ENCODE measurements around the gene IQSEC1.

Gene IQSEC1

GRCh38 chr3:13073326-13074005 is at the start of gene IQSEC1:
Gene IQSEC1, minus strand, starts transcription at chr3:13073429. Its CDS starts 415 bp downstream, at chr3:13073014.
- no peak for FAIRE-seq

GRCh38 chr3:13122081-13123012 is 49.1 kb upstream of the IQSEC1 start:
- no peak for FAIRE-seq

DNA sequence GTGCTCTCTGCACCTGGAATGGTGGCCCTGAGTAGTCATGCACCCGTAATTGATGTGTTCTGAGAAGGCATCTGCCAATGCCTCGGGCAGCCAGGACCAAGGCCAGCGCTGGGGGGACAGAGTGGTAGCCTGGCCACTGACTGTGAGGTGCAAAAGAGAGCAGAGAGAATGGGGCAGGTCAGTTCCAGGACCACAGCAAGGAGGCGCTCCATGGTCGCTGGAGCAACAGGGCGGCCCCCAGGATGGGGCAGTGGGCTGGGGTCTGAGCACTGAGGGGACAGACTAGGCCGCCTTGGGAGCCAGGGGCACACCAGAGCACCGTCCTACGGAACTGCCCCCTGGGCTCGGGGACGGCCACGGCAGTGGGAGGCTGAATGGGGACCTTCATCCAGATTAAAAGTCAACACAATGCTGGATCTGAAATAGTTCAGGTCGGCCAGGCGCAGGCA is 48.3 kb upstream of the IQSEC1 start:
- FAIRE-seq, result no peak

- FAIRE-seq, result no peak
Measured at GRCh38 chr3:13120928-13121552, 47.8 kb upstream of the IQSEC1 start.

DNA sequence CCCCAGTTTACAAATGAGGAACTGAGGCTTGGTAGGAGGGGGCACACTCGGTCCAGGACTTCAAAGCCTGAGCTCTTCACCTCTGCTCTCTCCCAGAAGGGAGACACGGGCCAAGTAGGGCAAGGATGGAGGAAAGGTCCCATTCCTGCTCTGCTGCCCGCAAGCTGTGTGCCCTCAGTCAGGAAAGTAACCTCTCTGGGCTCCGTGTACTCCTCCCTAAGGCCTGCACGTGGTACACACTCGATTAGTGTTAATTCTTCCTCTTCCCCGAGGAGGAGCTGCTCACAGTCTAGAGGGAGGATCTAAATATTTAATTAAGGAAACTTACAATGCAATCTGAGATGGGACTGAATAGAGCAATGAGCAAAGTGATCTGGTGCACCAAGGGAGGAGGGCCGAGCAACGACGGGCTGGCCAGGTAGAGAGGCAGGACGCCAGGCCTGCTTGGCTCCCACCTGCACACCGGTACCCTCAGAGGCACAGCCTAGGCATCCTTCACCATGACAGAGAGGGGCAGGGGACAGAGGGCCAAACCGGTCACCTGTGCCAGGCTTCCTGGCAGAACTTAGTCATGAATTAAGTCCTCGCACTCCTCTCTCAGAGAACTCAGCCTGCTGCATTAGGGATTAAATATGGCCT is 47.2 kb upstream of the IQSEC1 start:
- FAIRE-seq, result no peak

DNA sequence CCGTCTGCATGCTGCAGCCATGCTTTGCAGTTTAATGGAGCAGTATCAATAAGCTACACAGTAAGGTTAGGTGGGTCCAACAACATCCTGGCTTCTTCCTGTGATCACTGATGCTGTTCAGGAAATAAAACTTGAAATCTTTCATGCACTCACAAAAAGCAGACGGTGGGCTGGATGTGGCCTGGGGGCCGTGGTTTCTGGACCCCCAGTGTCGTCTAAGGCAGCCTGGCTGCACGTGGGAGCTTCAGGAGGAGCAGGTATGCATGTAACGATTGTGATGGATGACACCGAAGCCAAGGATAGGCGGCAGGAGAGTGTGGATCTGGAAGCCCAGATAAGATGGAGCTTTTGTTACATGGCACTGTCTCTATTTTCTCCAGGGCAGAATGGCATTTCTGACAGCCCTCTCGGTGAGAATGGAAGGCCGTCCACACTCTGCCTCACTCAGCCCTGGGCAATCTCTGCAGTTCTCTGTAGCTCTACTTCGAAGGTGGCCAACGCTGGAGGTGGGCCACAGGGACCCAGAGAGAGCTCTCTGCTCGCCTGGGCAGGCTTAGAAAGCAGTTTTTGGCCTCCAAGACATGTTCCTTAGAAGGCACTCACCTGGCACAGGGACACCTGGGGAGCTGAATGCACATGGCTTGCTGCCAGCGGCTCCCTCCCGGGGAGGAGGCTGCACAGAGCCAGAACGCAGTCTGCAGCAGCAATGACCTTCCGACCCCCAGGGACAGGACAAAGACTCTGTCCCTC is 46.4 kb upstream of the IQSEC1 start:
- FAIRE-seq, result no peak

DNA sequence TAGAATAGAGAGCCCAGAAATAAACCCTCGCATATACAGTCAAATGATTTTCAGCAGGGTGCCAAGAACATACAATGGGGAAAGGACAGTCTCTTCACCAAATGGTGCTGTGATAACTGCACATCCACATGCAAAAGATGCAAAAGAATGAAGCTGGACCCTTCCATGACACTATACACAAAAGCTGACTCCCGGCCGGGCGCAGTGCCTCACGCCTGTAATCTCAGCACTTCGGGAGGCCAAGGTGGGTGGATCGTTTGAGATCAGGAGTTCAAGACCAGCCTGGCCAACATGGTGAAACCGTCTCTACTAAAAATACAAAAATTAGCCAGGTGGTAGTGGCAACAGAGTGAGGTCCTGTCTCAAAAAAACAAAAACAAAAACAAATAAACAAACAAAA is 43.2 kb upstream of the IQSEC1 start:
- FAIRE-seq, result no peak

DNA sequence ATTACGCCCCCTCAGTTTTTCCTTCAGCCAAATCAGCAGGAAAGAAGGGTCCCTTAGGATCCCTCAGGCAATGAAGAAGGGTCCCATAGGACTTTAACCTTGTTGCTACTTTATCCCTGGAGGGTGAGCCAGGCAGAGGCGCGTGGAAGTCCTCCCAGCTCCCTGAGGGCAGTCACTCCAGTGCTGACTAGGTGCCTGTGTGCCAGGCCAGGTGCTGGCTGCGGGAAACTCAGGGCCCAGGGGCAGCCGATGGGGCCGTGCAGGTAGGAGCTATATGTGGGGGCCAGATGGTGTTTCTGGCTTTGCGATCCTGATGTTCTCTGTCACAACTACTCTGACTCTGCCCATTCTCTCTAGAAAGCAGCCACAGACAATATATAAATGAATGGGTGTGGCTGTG is 42.8 kb upstream of the IQSEC1 start:
- no peak for FAIRE-seq

- FAIRE-seq, result no peak
Measured at GRCh38 chr3:13115576-13115910, 42.3 kb upstream of the IQSEC1 start.

GRCh38 chr3:13114811-13115575 is 41.8 kb upstream of the IQSEC1 start:
- FAIRE-seq, result no peak

- no peak for FAIRE-seq
Measured at GRCh38 chr3:13113346-13114330, 40.4 kb upstream of the IQSEC1 start.

DNA sequence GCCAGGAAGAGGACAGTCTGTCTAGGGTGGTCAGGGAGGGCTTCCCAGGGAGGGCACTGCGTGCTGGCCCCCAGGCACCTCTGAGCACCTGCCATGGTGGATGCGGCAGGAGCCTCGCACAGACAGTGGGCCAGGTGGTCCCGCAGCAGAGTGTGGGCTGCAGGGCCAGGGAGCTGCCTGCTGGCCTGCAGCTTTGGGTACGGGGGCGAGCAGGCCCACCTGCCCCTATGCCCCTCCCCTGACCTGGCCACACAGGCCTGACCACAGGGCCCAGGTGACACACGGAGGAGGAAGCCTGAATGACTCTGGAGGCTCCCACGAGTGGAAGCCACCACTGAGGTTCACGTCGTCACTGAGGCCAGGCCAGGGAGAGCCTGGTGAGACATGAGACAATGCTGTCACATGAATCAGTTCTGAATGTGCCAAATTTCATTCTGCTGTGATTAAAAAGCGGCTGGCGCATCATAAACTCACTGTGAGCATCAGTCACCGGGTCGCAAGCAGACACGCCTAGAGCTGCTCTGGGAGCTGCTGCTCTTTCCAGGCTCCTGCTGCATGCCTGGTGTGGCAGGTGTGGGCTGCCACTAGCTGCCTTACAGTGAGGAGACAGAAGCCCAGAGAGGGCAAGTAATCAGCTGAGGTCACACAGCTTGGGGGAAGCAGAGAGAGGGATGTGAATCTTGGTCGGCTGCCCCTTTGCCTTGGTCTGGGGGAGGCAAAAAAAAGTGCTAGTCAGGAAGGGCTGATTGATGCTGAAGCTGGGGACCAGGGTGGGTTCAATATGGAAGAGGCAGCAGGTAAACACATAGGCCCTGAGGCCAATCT is 39.5 kb upstream of the IQSEC1 start:
- FAIRE-seq, result no peak

DNA sequence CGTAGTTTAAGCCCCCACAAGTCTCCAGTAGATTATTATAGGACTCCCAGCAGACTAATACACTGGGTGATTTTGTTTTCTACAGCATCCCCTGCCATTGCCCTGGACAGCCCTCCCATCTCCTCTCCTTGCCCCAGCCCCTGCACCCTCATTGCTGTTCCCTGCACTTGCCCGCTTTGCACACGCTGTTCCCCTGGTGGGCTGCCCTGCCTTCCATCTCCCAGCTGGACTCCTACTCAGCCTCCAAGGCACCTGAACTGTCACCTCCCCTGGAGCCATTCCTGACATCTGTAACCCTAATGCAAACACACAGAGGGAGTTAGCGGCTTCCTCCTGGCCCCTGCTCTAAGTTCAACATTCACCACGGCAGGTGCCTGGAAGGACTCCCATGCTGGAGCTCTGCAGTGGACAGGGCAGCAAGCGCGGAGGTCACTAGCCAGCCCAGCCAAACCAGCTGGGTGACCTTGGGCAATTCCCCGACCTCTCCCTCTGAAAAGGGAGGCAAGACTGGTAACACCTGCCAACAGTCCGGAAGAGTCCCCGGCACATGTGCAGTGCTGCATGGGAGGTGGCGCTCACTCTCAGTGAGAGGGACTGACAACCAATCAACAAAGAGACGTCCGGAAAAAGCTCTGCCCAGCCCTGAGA is 38.8 kb upstream of the IQSEC1 start:
- no peak for FAIRE-seq

DNA sequence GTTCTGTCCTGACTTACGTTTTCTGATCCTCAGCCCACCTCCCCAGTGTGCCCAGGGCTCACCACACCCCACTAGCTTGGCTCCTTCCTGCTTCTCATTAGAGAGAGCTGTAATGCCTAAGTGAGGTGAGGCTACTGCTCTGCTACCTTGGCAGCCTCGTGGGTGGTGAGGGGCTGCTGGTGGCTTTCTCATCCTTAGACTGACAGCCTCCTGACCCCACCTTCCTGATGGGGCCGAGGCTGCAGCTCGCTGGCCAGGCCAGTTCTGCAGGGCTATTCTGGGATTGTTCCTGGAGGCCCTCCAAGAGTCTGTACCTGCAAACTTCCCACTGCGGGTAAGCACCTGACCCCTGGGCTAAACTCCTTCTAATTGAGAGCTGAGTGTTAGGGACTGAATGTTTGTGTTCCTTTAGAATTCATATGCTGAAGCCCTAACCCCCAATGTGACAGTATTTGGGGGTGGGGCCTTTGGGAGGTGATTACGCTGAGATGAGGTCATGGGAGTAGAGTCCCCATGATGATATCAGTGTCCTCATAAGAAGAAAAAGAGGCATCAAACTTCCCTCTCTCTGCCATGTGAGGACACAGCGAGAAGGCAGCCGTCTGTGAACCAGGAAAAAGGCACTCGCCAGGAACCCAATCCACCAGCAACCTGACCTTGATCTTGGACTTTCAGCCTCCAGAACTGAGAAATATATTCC is 38.1 kb upstream of the IQSEC1 start:
- FAIRE-seq, result no peak

- FAIRE-seq, result no peak
Measured at GRCh38 chr3:13110678-13111116, 37.5 kb upstream of the IQSEC1 start.

GRCh38 chr3:13109516-13109915 is 36.3 kb upstream of the IQSEC1 start:
- no peak for FAIRE-seq

GRCh38 chr3:13108861-13109260 is 35.6 kb upstream of the IQSEC1 start:
- FAIRE-seq, result no peak

DNA sequence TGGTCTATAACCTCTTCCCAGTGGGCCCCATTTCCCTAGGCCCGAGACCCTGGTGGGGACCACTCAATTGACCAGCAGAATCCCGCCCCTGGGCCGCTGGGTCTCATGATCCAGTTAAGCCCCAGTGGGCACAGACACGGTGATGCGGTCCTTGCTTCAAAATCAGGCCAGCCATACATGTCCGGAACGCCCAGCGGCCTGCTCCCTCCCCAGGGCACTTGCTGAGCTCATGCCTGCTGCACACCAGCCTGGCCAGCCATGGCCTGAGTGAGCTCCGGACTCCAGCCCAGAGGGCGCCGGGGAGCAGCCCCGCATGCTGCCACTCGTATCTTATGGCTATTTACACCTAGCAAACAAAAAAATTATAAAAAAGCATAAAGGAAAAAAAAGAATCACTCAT is 34.4 kb upstream of the IQSEC1 start:
- no peak for FAIRE-seq

Data from TTC549 (cell line).